SU-DHL-6 (cell line): ENCODE data around the gene CLASP1.

Experiments used
- H2AFZ ChIP-seq: fragments of 200-600 bp; sonication (generic); 2 replicates; pipeline ENCODE4 v1.6.1; 2014; ENCODE audit warnings: low read depth, mild to moderate bottlenecking, moderate library complexity, mixed read lengths, antibody characterized with exemption, low read length; ENCODE audit not compliant: severe bottlenecking
- H3F3A ChIP-seq: fragments of 200-600 bp; shearing (Covaris generic); 2 replicates; pipeline ENCODE4 v1.6.0; 2016; ENCODE audit warnings: antibody characterized with exemption, mild to moderate bottlenecking; ENCODE audit not compliant: insufficient read depth
- H3K27ac ChIP-seq: fragments of 200-600 bp; sonication (generic); 2 replicates; pipeline ENCODE4 v1.5.1; 2016; ENCODE audit warnings: low read depth, mild to moderate bottlenecking, low read length, moderate library complexity, mixed read lengths
- H3K27me3 ChIP-seq: fragments of 200-600 bp; sonication (generic), shearing (Covaris generic); 2 replicates; pipeline ENCODE4 v1.6.0; 2014; ENCODE audit warnings: mild to moderate bottlenecking, low read length
- H3K36me3 ChIP-seq: fragments of 200-600 bp; sonication (generic); 2 replicates; pipeline ENCODE4 v1.6.1; 2014; ENCODE audit warnings: mild to moderate bottlenecking, low read length, mixed read lengths
- H3K4me2 ChIP-seq: fragments of 300-600, 200-600 bp; shearing (Covaris generic), sonication (generic); 2 replicates; pipeline ENCODE4 v1.6.0; 2014; ENCODE audit warnings: low read length, low read depth, mild to moderate bottlenecking; ENCODE audit not compliant: poor library complexity, severe bottlenecking
- H3K4me3 ChIP-seq: fragments of 200-600 bp; sonication (generic); 2 replicates; pipeline ENCODE4 v1.5.1; 2014; ENCODE audit warnings: antibody characterized with exemption, low read length, mild to moderate bottlenecking, mixed read lengths; ENCODE audit not compliant: insufficient read depth, poor library complexity, severe bottlenecking
- H3K79me2 ChIP-seq: fragments of 200-600 bp; sonication (generic); 2 replicates; pipeline ENCODE4 v1.6.1; 2014; ENCODE audit warnings: mild to moderate bottlenecking, low read length, moderate library complexity; ENCODE audit not compliant: insufficient read depth
- H3K9ac ChIP-seq: fragments of 200-600 bp; sonication (generic); 2 replicates; pipeline ENCODE4 v1.7.0; 2014; ENCODE audit warnings: mild to moderate bottlenecking, low read length
- H3K9me2 ChIP-seq: fragments of 200-600 bp; sonication (generic); replicated peaks from 2 replicates; pipeline ENCODE4 v1.6.1; 2014; ENCODE audit warnings: low read length; ENCODE audit not compliant: insufficient read depth
- H3K9me3 ChIP-seq: fragments of 200-600 bp; sonication (generic); 2 replicates; pipeline ENCODE4 v1.6.1; 2014; ENCODE audit warnings: low read length, mixed read lengths; ENCODE audit not compliant: insufficient read depth
- H4K20me1 ChIP-seq: fragments of 200-600 bp; sonication (generic); 2 replicates; pipeline ENCODE4 v1.6.1; 2014; ENCODE audit warnings: low read depth, mild to moderate bottlenecking, antibody characterized with exemption, low read length, moderate library complexity, mixed read lengths
- CTCF ChIP-seq: fragments of 200-600 bp; sonication (generic); IDR thresholded peaks from one replicate; pipeline ENCODE4 v1.5.1; 2017; ENCODE audit warnings: antibody characterized with exemption, mild to moderate bottlenecking, low read length, moderate library complexity; ENCODE audit not compliant: insufficient read depth, poor library complexity, severe bottlenecking
- EZH2phosphoT487 ChIP-seq: fragments of 200-600 bp; sonication (generic), shearing (Covaris generic); conservative IDR thresholded peaks from 2 replicates; pipeline ENCODE4 v1.6.1; 2018; ENCODE audit warnings: mild to moderate bottlenecking, antibody characterized with exemption, low read length, moderate library complexity, mixed read lengths

Gene CLASP1

GRCh38 chr2:121638333-121638732 is 10.9 kb downstream of the CLASP1 start:
- peaks cover 9% of the 10 kb centered on the region for H3K36me3 ChIP-seq
- H2AFZ ChIP-seq, result no peak overlapping the region
- no peaks in the 10 kb centered on the region for H3K9me2 ChIP-seq
- H3K4me3 ChIP-seq, result no peak overlapping the region
- no peaks in the 10 kb centered on the region for H3F3A ChIP-seq
- no peaks in the 10 kb centered on the region for H4K20me1 ChIP-seq
- H3K9me3 ChIP-seq, result no peaks in the 10 kb centered on the region; the same call in 1 of the 2 replicates
- TF ChIP-seq CTCF (no peak), EZH2phosphoT487 (no peak)
- H3K27me3 ChIP-seq, result no peaks in the 10 kb centered on the region
- H3K27ac ChIP-seq, result no peak overlapping the region
- H3K9ac ChIP-seq, result no peak overlapping the region
- H3K79me2 ChIP-seq, result peaks cover 96% of the 10 kb centered on the region
- H3K4me2 ChIP-seq, result no peak overlapping the region

- H3K4me3 ChIP-seq, result no peak overlapping the region
- peaks cover 88% of the 10 kb centered on the region for H3K79me2 ChIP-seq
- no peaks in the 10 kb centered on the region; the same call in 1 of the 2 replicates for H3K9me3 ChIP-seq
- no peak overlapping the region for H2AFZ ChIP-seq
- H3K9me2 ChIP-seq, result no peaks in the 10 kb centered on the region
- no peaks in the 10 kb centered on the region for H4K20me1 ChIP-seq
- peaks cover 9% of the 10 kb centered on the region for H3K36me3 ChIP-seq
- H3K4me2 ChIP-seq, result no peak overlapping the region
- no peak overlapping the region for H3K9ac ChIP-seq
- 0 out of 2 replicates have a peak, but pooled peaks cover 3% of the 10 kb centered on the region for H3F3A ChIP-seq
- H3K27ac ChIP-seq, result no peak overlapping the region
- H3K27me3 ChIP-seq, result no peaks in the 10 kb centered on the region
- TF ChIP-seq EZH2phosphoT487, result no peak
- TF ChIP-seq CTCF, result no peak
These were observed 13.9 kb downstream of the CLASP1 start for GRCh38 chr2:121635371-121635770.

GRCh38 chr2:121634354-121635307 is 14.6 kb downstream of the CLASP1 start:
- TF ChIP-seq CTCF, result no peak
- TF ChIP-seq EZH2phosphoT487, result no peak
- H3K9ac ChIP-seq, result no peak overlapping the region
- H4K20me1 ChIP-seq, result no peaks in the 10 kb centered on the region
- H3K4me2 ChIP-seq, result no peak overlapping the region
- 0 out of 2 replicates have a peak, but pooled peaks cover 3% of the 10 kb centered on the region for H3F3A ChIP-seq
- H3K79me2 ChIP-seq, result peaks cover 87% of the 10 kb centered on the region
- no peaks in the 10 kb centered on the region for H3K9me2 ChIP-seq
- no peak overlapping the region for H2AFZ ChIP-seq
- no peaks in the 10 kb centered on the region for H3K27me3 ChIP-seq
- H3K4me3 ChIP-seq, result no peak overlapping the region
- H3K27ac ChIP-seq, result no peak overlapping the region
- H3K36me3 ChIP-seq, result peaks cover 9% of the 10 kb centered on the region
- no peaks in the 10 kb centered on the region; the same call in 1 of the 2 replicates for H3K9me3 ChIP-seq
